ENCODE measurements around the gene ECE1. TPM values are rescaled to one million over a fixed set of nuclear protein-coding genes. Genes with fewer than 3 reads are reported as not detected.

Gene ECE1
- total and polyA plus RNA-seq, 2 donors (not counting 3 experiments of a cell fraction or from before 2014, with no cell fraction given) = 437 to 562 TPM

- Histone ChIP-seq H3K79me2 (ENCODE audit: control insufficient read depth, insufficient read depth, low read length) (peaks cover 72% of the 10 kb centered on the region), H3K4me1 (ENCODE audit: control insufficient read depth, extremely low read depth, insufficient read depth, low read length) (peaks cover 36% of the 10 kb centered on the region), H2AFZ (ENCODE audit: low read depth, low read length) (no peak overlapping the region), H3K9me1 (replicated peaks; ENCODE audit: control insufficient read depth, extremely low read depth, insufficient read depth, low read length) (no peaks in the 10 kb centered on the region), H3K9me3 (replicated peaks; ENCODE audit: control insufficient read depth, insufficient read depth, low read length) (no peaks in the 10 kb centered on the region), H4K20me1 (replicated peaks; ENCODE audit: control insufficient read depth, extremely low read depth, insufficient read depth, low read length) (no peaks in the 10 kb centered on the region), H3K27ac (ENCODE audit: insufficient read depth, low read depth, low read length) (no peak overlapping the region), H3K4me3 (replicated peaks in 1 of 3; ENCODE audit: insufficient read depth in 1 of 3, low read depth in 1 of 3, low read length in 3 of 3) (no peak overlapping the region), H3K4me2 (ENCODE audit: insufficient read depth, low read length) (no peak overlapping the region), H3K9ac (replicated peaks; ENCODE audit: extremely low read depth, insufficient read depth, low read length) (no peak overlapping the region), H3K36me3 (ENCODE audit: control insufficient read depth in 2 of 2, extremely low read depth in 1 of 2, insufficient read depth in 2 of 2, low read length in 2 of 2) (no peaks in the 10 kb centered on the region), H3K27me3 (ENCODE audit: control insufficient read depth in 2 of 2, insufficient read depth in 2 of 2, low read length in 2 of 2) (no peaks in the 10 kb centered on the region)
- ChIA-PET CTCF (interaction anchor here (0.9 to 2.7 kb wide), 6 partner anchors 9 to 50 kb away, joined by 3 to 9 read pairs (median 6); no protein-coding TSS in a partner anchor), POLR2A (no interaction called here)
- intact Hi-C loops (cut with micrococcal nuclease) = no loop called here
- DNase-seq (ENCODE audit: low read depth, low spot score) = no peak
- TF ChIP-seq EZH2 (IDR thresholded peaks at IDR 0.05; ENCODE audit: borderline replicate concordance, low read depth, low read length, severe bottlenecking) (no peak), POLR2A (IDR thresholded peaks at IDR 0.05; ENCODE audit: low read depth, low read length) (no peak), JUN (IDR thresholded peaks at IDR 0.05; ENCODE audit: borderline replicate concordance, insufficient read depth, insufficient read length, low read depth) (no peak)
- TF ChIP-seq, protein P1, sequence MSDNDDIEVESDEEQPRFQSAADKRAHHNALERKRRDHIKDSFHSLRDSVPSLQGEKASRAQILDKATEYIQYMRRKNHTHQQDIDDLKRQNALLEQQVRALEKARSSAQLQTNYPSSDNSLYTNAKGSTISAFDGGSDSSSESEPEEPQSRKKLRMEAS (IDR thresholded peaks at IDR 0.05; ENCODE audit: insufficient read depth, insufficient read length) = no peak
- no peak for FAIRE-seq
- dilution Hi-C loops (cut with MboI; ENCODE audit: extremely low pct_ligation_motif_present, low sequenced_read_pairs) = no loop called here
- BruUV-seq (replicated peaks) = no TSS peak
Measured at GRCh38 chr1:21305155-21305899, 15.1 kb upstream of the ECE1 start.

- H3K9me3 ChIP-seq (replicated peaks; ENCODE audit: control insufficient read depth, insufficient read depth, low read length) = no peaks in the 10 kb centered on the region
- no peaks in the 10 kb centered on the region for H4K20me1 ChIP-seq (replicated peaks; ENCODE audit: control insufficient read depth, extremely low read depth, insufficient read depth, low read length)
- H3K27me3 ChIP-seq (ENCODE audit: control insufficient read depth in 2 of 2, insufficient read depth in 2 of 2, low read length in 2 of 2) = no peaks in the 10 kb centered on the region
- H3K27ac ChIP-seq (ENCODE audit: insufficient read depth, low read depth, low read length) = peak overlapping the region; percentile 32
- H3K36me3 ChIP-seq (ENCODE audit: control insufficient read depth in 2 of 2, extremely low read depth in 1 of 2, insufficient read depth in 2 of 2, low read length in 2 of 2) = no peaks in the 10 kb centered on the region
- no peak for DNase-seq (ENCODE audit: low read depth, low spot score)
- no peak for TF ChIP-seq JUN (IDR thresholded peaks at IDR 0.05; ENCODE audit: borderline replicate concordance, insufficient read depth, insufficient read length, low read depth)
- peaks cover 73% of the 10 kb centered on the region for H3K79me2 ChIP-seq (ENCODE audit: control insufficient read depth, insufficient read depth, low read length)
- dilution Hi-C loops (cut with MboI; ENCODE audit: extremely low pct_ligation_motif_present, low sequenced_read_pairs) (no loop called here), intact Hi-C loops (cut with micrococcal nuclease) (no loop called here)
- no TSS peak for BruUV-seq (replicated peaks)
- peak; percentile 44 for FAIRE-seq
- no peak overlapping the region for H2AFZ ChIP-seq (ENCODE audit: low read depth, low read length)
- no peak overlapping the region for H3K4me2 ChIP-seq (ENCODE audit: insufficient read depth, low read length)
- ChIA-PET CTCF (interaction anchor here (1.3 to 3.3 kb wide), 3 partner anchors 20 to 49 kb away, joined by 5 to 28 read pairs (median 16); no protein-coding TSS in a partner anchor), POLR2A (no interaction called here)
- no peak overlapping the region for H3K9ac ChIP-seq (replicated peaks; ENCODE audit: extremely low read depth, insufficient read depth, low read length)
- H3K4me1 ChIP-seq (ENCODE audit: control insufficient read depth, extremely low read depth, insufficient read depth, low read length) = peaks cover 42% of the 10 kb centered on the region
- no peaks in the 10 kb centered on the region for H3K9me1 ChIP-seq (replicated peaks; ENCODE audit: control insufficient read depth, extremely low read depth, insufficient read depth, low read length)
- no peak overlapping the region for H3K4me3 ChIP-seq (replicated peaks in 1 of 3; ENCODE audit: insufficient read depth in 1 of 3, low read depth in 1 of 3, low read length in 3 of 3)
Measured at GRCh38 chr1:21304488-21304887, 14.2 kb upstream of the ECE1 start.
